DND-41 (cell line): Measurements from ENCODE around the gene FLII.

Source experiments
- ATAC-seq: fragments of 200-7000 bp; cut with Tn5 transposase; 3 replicates; pipeline ENCODE4 v1.9.1; 2021; ENCODE audit warnings: low read depth; ENCODE audit not compliant: insufficient read depth
- DNase-seq: peaks from one replicate; pipeline ENCODE4 v3.0.0-alpha.2; 2020
- H2AFZ ChIP-seq: 2 replicates; pipeline ENCODE4 v1.6.0; 2012; ENCODE audit warnings: low read depth, low read length
- H3K27ac ChIP-seq: 2 replicates; pipeline ENCODE4 v1.5.1; 2012; ENCODE audit warnings: low read length, inconsistent platforms
- H3K27me3 ChIP-seq: fragments of 200-600 bp; sonication (generic); 2 replicates; pipeline ENCODE4 v1.6.0; 2012; ENCODE audit warnings: low read length, mild to moderate bottlenecking, inconsistent platforms; ENCODE audit not compliant: insufficient read depth, poor library complexity
- H3K36me3 ChIP-seq: 2 replicates; pipeline ENCODE4 v1.5.1; 2012; ENCODE audit warnings: low read length, inconsistent platforms; ENCODE audit not compliant: insufficient read depth
- H3K4me1 ChIP-seq: 2 replicates; pipeline ENCODE4 v1.5.1; 2012; ENCODE audit warnings: mild to moderate bottlenecking, low read length; ENCODE audit not compliant: insufficient read depth
- H3K4me2 ChIP-seq: 2 replicates; pipeline ENCODE4 v1.6.0; 2012; ENCODE audit warnings: mild to moderate bottlenecking, moderate library complexity, low read length, inconsistent platforms; ENCODE audit not compliant: insufficient read depth
- H3K4me3 ChIP-seq, 2 experiments: fragments of 200-600 bp in 1 of 2; shearing (Covaris generic) in 1 of 2; 2 replicates each; pipeline ENCODE4 v1.5.1; 2012 to 2016; ENCODE audit warnings: inconsistent platforms in 2 of 2, low read length in 2 of 2, mild to moderate bottlenecking in 2 of 2, low read depth in 1 of 2, moderate library complexity in 1 of 2
- H3K79me2 ChIP-seq: 2 replicates; pipeline ENCODE4 v1.6.0; 2012; ENCODE audit warnings: low read length, inconsistent platforms; ENCODE audit not compliant: insufficient read depth
- H3K9ac ChIP-seq: 2 replicates; pipeline ENCODE4 v1.6.0; 2012; ENCODE audit warnings: low read depth, mild to moderate bottlenecking, inconsistent platforms, low read length, moderate library complexity
- H3K9me3 ChIP-seq: 2 replicates; pipeline ENCODE4 v1.5.1; 2012; ENCODE audit warnings: low read length, moderate library complexity, mild to moderate bottlenecking, inconsistent platforms; ENCODE audit not compliant: insufficient read depth, severe bottlenecking
- H4K20me1 ChIP-seq: 2 replicates; pipeline ENCODE4 v1.6.0; 2012; ENCODE audit warnings: low read length; ENCODE audit not compliant: insufficient read depth
- CTCF ChIP-seq: IDR thresholded peaks from 2 replicates; pipeline ENCODE4 v1.5.1; 2012; ENCODE audit warnings: borderline replicate concordance, low read length, moderate library complexity, mild to moderate bottlenecking; ENCODE audit not compliant: poor library complexity, severe bottlenecking; ENCODE audit errors: extremely low read depth
- EZH2 ChIP-seq: IDR thresholded peaks from 3 replicates; pipeline ENCODE4 v1.6.1; 2012; ENCODE audit warnings: borderline replicate concordance, low read depth, mild to moderate bottlenecking, moderate library complexity, low read length, inconsistent platforms; ENCODE audit not compliant: severe bottlenecking

The FLII gene

DNA sequence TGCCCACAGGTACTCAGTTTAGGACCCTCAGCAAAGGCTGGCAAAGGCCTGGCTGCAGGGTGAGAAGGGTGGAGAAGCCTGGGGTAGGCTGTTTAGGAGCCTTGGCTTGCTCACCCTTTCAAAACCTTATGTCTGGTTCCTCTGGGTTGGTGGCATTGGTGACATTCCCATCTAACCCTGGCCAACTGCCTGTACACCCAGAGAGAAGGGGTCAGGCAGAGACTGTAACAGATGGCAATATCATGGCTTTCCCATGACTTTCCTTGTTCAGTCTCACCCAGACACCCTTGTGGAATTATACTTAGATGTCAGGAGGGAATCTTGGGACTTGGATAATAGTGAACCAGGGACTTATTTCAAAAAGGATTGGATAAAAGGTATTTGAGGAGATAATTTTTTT, 51.6 kb downstream of the FLII start:
- Histone ChIP-seq H3K9ac (no peak overlapping the region), H2AFZ (no peak overlapping the region), H3K79me2 (peaks cover 32% of the 10 kb centered on the region), H3K9me3 (no peaks in the 10 kb centered on the region), H3K4me1 (no peaks in the 10 kb centered on the region), H3K27me3 (no peaks in the 10 kb centered on the region), H3K4me3 (no peak overlapping the region), H3K27ac (no peak overlapping the region), H3K4me2 (no peak overlapping the region), H4K20me1 (peaks cover 64% of the 10 kb centered on the region), H3K36me3 (peaks cover 82% of the 10 kb centered on the region)
- DNase-seq (no peak), ATAC-seq (no peak)
- TF ChIP-seq EZH2 (no peak), CTCF (no peak)

GRCh38 chr17:18205861-18206260, 52.7 kb downstream of the FLII start:
- no peak overlapping the region for H3K4me3 ChIP-seq
- peaks cover 42% of the 10 kb centered on the region for H3K79me2 ChIP-seq
- H3K36me3 ChIP-seq: peaks cover 88% of the 10 kb centered on the region
- H4K20me1 ChIP-seq: peaks cover 68% of the 10 kb centered on the region
- no peak for TF ChIP-seq CTCF
- no peak for TF ChIP-seq EZH2
- H3K9me3 ChIP-seq: no peaks in the 10 kb centered on the region
- no peak overlapping the region for H2AFZ ChIP-seq
- no peak overlapping the region for H3K9ac ChIP-seq
- no peak for ATAC-seq
- no peaks in the 10 kb centered on the region for H3K27me3 ChIP-seq
- no peaks in the 10 kb centered on the region for H3K4me1 ChIP-seq
- no peak for DNase-seq
- H3K27ac ChIP-seq: no peak overlapping the region
- no peak overlapping the region for H3K4me2 ChIP-seq

DNA sequence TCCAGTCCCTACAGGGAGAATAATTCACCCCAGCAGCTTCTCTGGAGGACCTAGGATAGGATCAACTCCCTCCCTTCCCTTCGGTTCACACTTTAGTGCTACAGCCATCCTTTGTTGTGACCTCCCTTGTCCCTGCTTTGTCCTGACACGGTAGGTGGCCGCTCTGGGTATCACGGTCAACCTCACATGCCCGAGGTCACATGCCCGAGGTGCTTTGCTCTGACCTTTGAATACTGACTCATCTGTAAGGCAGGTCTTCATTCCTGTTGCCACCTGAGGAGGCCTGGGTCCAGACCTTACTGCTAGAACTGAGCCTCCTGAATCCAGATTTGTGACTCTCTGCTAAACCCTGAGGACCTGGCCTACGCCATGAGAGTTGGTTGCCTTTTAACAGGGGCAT, 55.2 kb downstream of the FLII start:
- Histone ChIP-seq H3K9me3 (no peaks in the 10 kb centered on the region), H4K20me1 (peaks cover 85% of the 10 kb centered on the region), H3K4me3 (no peak overlapping the region), H3K27ac (no peak overlapping the region), H3K79me2 (peaks cover 67% of the 10 kb centered on the region), H2AFZ (no peak overlapping the region), H3K36me3 (peaks cover 86% of the 10 kb centered on the region), H3K4me2 (no peak overlapping the region), H3K9ac (no peak overlapping the region), H3K27me3 (no peaks in the 10 kb centered on the region), H3K4me1 (no peaks in the 10 kb centered on the region)
- TF ChIP-seq CTCF (no peak), EZH2 (no peak)
- no peak for ATAC-seq
- DNase-seq: no peak

DNA sequence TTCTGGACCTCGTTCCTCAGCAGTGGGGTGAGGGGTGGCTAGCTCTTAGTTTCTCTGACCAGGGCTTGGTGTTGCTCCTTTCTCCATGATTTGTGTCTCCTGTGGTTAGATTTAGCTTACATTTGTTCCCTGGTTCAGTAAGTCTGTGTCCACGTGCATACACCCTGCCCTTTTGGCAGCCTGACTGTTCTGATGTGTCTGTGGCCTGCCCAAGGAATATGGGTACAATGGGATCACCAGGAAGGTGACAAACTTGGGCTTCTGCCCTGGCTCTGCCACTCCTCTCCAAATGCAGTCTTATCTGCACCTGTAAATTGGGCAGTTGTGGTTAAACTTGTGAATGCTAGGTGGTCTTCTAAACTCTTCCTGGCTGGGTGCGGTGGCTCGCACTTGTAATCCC, 57.4 kb downstream of the FLII start:
- no peak overlapping the region for H3K4me2 ChIP-seq
- H2AFZ ChIP-seq: no peak overlapping the region
- peaks cover 87% of the 10 kb centered on the region for H4K20me1 ChIP-seq
- no peaks in the 10 kb centered on the region for H3K9me3 ChIP-seq
- DNase-seq (no peak), ATAC-seq (no peak)
- H3K36me3 ChIP-seq: peaks cover 87% of the 10 kb centered on the region
- H3K4me1 ChIP-seq: no peaks in the 10 kb centered on the region
- peaks cover 89% of the 10 kb centered on the region for H3K79me2 ChIP-seq
- no peak overlapping the region for H3K9ac ChIP-seq
- TF ChIP-seq EZH2 (no peak), CTCF (no peak)
- no peak overlapping the region for H3K4me3 ChIP-seq
- H3K27me3 ChIP-seq: no peaks in the 10 kb centered on the region
- H3K27ac ChIP-seq: no peak overlapping the region
